ENCODE data around the gene RBPMS2.

The RBPMS2 gene

DNA sequence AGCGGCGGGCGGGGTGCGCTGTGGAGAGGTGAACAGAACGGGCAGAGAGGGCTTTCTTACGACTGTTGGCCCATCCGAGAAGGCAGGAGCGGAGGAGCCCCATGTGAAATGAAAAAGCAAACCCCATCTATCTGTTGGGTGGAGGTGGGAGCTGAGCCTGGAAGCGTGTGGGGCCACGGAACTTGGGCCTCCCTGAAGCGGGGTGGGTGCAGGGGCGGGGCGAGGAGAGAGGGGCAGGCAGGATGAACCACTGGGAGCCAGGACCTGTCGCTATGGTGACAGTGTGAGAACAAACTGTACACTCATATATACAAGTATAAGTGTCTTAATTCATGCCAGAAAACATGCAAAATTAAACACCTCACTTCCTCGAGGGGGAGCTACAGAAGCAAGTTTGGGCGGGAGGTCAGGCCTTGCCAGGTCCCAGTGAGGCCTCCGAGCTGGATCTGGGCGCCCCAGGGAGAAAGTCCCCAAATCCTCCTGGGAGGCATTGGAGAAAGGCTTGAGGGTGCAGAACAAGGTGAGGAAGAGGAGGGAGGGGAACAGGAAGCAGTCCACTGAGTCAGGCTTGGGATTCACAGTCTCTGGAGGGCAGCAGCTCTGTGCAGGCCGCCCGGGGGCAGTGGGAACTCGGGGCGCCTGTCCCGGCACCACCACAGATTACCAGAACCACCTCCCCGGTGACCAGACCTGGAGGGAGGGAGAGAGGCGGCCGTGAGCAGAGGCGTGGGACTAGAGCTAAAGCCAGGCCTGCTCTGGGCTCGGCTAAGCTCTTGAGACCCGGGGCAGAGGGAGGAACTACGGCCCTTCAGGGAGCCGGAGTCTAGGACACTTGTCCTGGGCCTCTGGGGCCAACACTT is 34.8 kb downstream of the RBPMS2 start:
- DNase-seq (ENCODE audit: low read depth), result peak; percentile 72

DNA sequence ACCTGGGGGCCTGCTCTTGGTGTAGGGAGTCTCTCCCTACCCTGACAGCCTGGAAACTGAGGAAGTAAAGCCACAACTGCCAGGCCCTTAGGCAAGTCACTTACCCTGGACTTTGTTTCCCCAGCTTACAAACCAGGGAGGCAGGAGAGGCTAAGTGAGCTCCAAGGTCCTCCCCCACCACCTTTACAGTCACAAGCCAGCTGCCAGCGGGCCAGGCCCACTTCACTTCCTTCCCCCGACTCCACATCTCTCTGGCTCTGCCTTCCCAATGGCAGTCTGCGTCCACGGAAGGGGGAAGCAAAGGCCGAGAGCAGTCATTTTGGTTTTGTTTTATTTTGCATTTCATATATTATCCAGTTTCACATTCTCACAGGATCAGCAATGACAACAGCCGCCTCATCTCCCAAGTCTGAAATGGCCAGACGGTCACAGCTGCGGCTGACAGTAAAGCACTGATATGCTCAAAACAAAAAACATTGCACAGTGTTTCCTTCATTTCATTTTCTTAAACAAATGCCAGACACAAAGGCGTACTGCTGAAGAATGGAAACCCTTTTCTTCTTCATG is 35.7 kb downstream of the RBPMS2 start:
- no peak overlapping the region for H3K4me3 ChIP-seq (ENCODE audit: low read depth, low read length)
- DNase-seq (ENCODE audit: low read depth), result no peak
- TF ChIP-seq, protein P1, sequence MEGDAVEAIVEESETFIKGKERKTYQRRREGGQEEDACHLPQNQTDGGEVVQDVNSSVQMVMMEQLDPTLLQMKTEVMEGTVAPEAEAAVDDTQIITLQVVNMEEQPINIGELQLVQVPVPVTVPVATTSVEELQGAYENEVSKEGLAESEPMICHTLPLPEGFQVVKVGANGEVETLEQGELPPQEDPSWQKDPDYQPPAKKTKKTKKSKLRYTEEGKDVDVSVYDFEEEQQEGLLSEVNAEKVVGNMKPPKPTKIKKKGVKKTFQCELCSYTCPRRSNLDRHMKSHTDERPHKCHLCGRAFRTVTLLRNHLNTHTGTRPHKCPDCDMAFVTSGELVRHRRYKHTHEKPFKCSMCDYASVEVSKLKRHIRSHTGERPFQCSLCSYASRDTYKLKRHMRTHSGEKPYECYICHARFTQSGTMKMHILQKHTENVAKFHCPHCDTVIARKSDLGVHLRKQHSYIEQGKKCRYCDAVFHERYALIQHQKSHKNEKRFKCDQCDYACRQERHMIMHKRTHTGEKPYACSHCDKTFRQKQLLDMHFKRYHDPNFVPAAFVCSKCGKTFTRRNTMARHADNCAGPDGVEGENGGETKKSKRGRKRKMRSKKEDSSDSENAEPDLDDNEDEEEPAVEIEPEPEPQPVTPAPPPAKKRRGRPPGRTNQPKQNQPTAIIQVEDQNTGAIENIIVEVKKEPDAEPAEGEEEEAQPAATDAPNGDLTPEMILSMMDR (IDR thresholded peaks at IDR 0.05; ENCODE audit: control insufficient read depth, extremely low read depth, insufficient read depth), result no peak

More for the DNA sequence above, 34.8 kb downstream of the RBPMS2 start:
- TF ChIP-seq, protein P1 (IDR thresholded peaks at IDR 0.05; ENCODE audit: control insufficient read depth, extremely low read depth, insufficient read depth), result peak; percentile 28; the same call in 1 of the 2 replicates
- H3K4me3 ChIP-seq (ENCODE audit: low read depth, low read length), result no peak overlapping the region

GRCh38 chr15:64739156-64739555 is 36.2 kb downstream of the RBPMS2 start:
- TF ChIP-seq, protein P1 (IDR thresholded peaks at IDR 0.05; ENCODE audit: control insufficient read depth, extremely low read depth, insufficient read depth), result no peak
- no peak for DNase-seq (ENCODE audit: low read depth)
- no peak overlapping the region for H3K4me3 ChIP-seq (ENCODE audit: low read depth, low read length)

DNA sequence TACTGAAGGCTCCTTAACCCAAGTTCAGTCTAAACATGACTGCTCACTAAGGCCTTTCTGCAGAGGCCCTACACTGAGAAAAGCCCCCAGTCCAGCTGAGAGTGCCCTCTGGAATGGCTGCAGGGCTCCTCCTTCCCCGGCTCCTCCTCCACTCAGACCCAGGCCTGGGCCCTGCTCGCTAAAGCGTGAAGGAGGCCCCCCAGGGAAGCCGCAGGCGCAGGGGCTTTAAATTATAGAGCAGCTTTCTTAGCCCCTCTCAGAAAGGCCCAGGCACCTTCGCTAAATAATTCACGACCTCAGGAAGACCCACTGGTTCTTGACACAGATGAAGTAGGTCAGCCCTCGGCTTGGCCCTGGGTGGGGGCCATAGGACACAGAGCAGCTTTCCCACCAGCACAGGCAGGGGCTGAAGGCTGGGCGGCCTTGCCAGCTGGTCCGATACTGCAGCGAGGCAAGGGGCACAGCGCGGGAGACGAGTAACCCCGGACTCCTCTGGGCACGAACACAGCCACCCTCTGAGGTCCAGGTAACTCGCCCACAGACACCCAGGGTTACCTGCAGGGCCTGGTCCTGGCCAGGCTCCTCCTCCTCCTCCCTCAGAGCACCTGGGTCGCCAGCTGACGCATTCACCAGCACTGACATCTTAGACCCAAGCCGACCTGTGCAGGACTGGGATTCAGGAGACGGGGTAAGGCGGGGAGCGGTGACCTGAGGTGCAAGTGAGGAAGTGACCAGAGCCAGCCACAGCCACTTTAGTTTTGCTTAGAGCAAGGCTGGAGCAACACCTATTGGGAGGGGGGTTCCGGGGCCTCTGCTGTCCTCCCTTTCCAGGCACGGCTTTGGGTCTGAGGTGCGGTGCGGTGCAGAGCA is 36.9 kb downstream of the RBPMS2 start:
- DNase-seq (ENCODE audit: low read depth), result no peak
- TF ChIP-seq, protein P1 (IDR thresholded peaks at IDR 0.05; ENCODE audit: control insufficient read depth, extremely low read depth, insufficient read depth), result no peak
- H3K4me3 ChIP-seq (ENCODE audit: low read depth, low read length), result no peak overlapping the region

GRCh38 chr15:64732156-64732860 is 43.1 kb downstream of the RBPMS2 start:
- no peak overlapping the region for H3K4me3 ChIP-seq (ENCODE audit: low read depth, low read length)
- TF ChIP-seq, protein P1 (IDR thresholded peaks at IDR 0.05; ENCODE audit: control insufficient read depth, extremely low read depth, insufficient read depth), result no peak
- peak; percentile 26 for DNase-seq (ENCODE audit: low read depth)

DNA sequence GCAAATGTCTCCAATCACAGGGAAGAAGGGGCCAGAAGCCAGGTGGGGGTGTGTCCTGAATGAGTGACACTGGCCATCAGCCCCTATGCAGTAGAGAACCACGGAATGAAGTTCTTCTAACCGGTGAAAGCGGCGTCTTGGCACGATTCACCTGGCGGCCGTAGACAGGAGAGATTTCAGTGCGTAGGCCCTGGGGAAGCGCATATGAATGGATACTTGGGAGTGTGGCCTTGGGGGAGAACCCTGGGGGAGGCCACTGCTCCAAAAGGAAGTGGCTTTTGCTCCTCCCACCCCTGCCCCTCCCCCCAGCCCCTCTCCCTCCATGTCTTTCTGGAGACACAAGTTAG is 43.6 kb downstream of the RBPMS2 start:
- DNase-seq (ENCODE audit: low read depth), result no peak
- TF ChIP-seq, protein P1 (IDR thresholded peaks at IDR 0.05; ENCODE audit: control insufficient read depth, extremely low read depth, insufficient read depth), result no peak
- no peak overlapping the region for H3K4me3 ChIP-seq (ENCODE audit: low read depth, low read length)

Measured in LNCaP clone FGC (cell line).